Measurements from ENCODE around the gene SPEF1. TPM values are rescaled to one million over a fixed set of nuclear protein-coding genes. Genes with fewer than 3 reads are reported as not detected.

The SPEF1 gene
- total and polyA plus RNA-seq, 2 of the 13 experiments (the other 11 are each of a cell fraction or from before 2014, with no cell fraction given), result 0.11 to 0.27 TPM

DNA sequence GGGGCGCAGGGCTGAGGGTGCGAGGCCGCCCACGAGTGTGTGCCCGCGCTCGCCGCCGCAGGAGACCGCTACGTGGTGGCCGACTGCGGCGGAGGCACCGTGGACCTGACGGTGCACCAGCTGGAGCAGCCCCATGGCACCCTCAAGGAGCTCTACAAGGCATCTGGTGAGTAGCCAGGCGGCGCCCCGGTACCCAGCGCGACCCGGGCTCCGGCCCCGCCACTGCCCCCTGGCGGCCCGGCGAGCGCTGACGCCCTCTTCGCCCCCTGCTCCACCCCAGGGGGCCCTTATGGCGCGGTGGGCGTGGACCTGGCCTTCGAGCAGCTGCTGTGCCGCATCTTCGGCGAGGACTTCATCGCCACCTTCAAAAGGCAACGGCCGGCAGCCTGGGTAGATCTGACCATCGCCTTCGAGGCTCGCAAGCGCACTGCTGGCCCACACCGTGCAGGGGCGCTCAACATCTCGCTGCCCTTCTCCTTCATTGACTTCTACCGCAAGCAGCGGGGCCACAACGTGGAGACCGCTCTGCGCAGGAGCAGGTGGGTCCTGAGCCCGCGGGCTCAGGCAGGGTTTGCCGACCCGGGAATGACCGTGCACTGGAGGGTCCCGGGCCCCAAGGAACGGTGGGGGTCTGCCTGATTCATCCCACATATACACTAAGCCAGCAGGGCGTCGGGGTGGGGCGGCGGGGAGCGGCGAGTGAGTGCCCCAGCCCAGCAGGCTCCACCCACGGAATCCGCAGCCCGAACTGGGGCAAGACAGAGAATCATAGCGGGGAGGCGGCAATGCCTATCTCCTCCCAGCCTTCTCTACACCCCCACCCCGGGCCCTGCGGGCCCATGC, 31.3 kb downstream of the SPEF1 start (continued):
- TF ChIP-seq HNRNPK (IDR thresholded peaks at IDR 0.05; ENCODE audit: low read depth, low read length, poor library complexity, severe bottlenecking) (peak; percentile 52), SP1 (IDR thresholded peaks at IDR 0.05) (no peak), SP1 (CRISPR knock-in tag; IDR thresholded peaks at IDR 0.05) (peak; percentile 86), ZNF614 (CRISPR knock-in tag; IDR thresholded peaks at IDR 0.05; ENCODE audit: borderline replicate concordance) (peak; percentile 80; the same call in 1 of the 2 replicates), ZMYM2 (CRISPR knock-in tag; IDR thresholded peaks at IDR 0.05) (no peak), ZFYVE20 (CRISPR knock-in tag; IDR thresholded peaks at IDR 0.05; ENCODE audit: borderline replicate concordance, low read depth) (peak; percentile 72; the same call in 1 of the 2 replicates), ZNF773 (CRISPR knock-in tag; IDR thresholded peaks at IDR 0.05; ENCODE audit: borderline replicate concordance) (0 out of 2 replicates have a peak, but pooled peaks have one; percentile 37), SP5 (CRISPR knock-in tag; IDR thresholded peaks at IDR 0.05; ENCODE audit: borderline replicate concordance, low read depth) (peak; percentile 48; the same call in 1 of the 2 replicates), ZNF563 (CRISPR knock-in tag; IDR thresholded peaks at IDR 0.05) (peak; percentile 82; the same call in 1 of the 2 replicates), HOXA9 (CRISPR knock-in tag; IDR thresholded peaks at IDR 0.05; ENCODE audit: borderline replicate concordance) (no peak), HOXA5 (CRISPR knock-in tag; IDR thresholded peaks at IDR 0.05) (peak; percentile 69; the same call in 1 of the 2 replicates), ZNF546 (CRISPR knock-in tag; conservative IDR thresholded peaks at IDR 0.05) (0 out of 2 replicates have a peak, but pooled peaks have one; percentile 42), ZNF772 (CRISPR knock-in tag; IDR thresholded peaks at IDR 0.05) (peak; percentile 86; the same call in 1 of the 2 replicates), NFIB (CRISPR knock-in tag; IDR thresholded peaks at IDR 0.05; ENCODE audit: borderline replicate concordance) (peak; percentile 60; the same call in 1 of the 2 replicates)
- TF ChIP-seq, protein P1, sequence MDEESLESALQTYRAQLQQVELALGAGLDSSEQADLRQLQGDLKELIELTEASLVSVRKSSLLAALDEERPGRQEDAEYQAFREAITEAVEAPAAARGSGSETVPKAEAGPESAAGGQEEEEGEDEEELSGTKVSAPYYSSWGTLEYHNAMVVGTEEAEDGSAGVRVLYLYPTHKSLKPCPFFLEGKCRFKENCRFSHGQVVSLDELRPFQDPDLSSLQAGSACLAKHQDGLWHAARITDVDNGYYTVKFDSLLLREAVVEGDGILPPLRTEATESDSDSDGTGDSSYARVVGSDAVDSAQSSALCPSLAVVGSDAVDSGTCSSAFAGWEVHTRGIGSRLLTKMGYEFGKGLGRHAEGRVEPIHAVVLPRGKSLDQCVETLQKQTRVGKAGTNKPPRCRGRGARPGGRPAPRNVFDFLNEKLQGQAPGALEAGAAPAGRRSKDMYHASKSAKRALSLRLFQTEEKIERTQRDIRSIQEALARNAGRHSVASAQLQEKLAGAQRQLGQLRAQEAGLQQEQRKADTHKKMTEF (CRISPR knock-in tag; IDR thresholded peaks at IDR 0.05), result peak; percentile 84; the same call in 1 of the 2 replicates
- TF ChIP-seq, protein P2, sequence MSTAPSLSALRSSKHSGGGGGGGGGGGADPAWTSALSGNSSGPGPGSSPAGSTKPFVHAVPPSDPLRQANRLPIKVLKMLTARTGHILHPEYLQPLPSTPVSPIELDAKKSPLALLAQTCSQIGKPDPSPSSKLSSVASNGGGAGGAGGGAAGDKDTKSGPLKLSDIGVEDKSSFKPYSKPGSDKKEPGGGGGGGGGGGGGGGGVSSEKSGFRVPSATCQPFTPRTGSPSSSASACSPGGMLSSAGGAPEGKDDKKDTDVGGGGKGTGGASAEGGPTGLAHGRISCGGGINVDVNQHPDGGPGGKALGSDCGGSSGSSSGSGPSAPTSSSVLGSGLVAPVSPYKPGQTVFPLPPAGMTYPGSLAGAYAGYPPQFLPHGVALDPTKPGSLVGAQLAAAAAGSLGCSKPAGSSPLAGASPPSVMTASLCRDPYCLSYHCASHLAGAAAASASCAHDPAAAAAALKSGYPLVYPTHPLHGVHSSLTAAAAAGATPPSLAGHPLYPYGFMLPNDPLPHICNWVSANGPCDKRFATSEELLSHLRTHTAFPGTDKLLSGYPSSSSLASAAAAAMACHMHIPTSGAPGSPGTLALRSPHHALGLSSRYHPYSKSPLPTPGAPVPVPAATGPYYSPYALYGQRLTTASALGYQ (CRISPR knock-in tag; IDR thresholded peaks at IDR 0.05), result no peak; the same call in 1 of the 2 replicates
- TF ChIP-seq, protein P3, sequence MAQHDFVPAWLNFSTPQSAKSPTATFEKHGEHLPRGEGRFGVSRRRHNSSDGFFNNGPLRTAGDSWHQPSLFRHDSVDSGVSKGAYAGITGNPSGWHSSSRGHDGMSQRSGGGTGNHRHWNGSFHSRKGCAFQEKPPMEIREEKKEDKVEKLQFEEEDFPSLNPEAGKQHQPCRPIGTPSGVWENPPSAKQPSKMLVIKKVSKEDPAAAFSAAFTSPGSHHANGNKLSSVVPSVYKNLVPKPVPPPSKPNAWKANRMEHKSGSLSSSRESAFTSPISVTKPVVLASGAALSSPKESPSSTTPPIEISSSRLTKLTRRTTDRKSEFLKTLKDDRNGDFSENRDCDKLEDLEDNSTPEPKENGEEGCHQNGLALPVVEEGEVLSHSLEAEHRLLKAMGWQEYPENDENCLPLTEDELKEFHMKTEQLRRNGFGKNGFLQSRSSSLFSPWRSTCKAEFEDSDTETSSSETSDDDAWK (CRISPR knock-in tag; IDR thresholded peaks at IDR 0.05), result no peak
- TF ChIP-seq, protein P4, sequence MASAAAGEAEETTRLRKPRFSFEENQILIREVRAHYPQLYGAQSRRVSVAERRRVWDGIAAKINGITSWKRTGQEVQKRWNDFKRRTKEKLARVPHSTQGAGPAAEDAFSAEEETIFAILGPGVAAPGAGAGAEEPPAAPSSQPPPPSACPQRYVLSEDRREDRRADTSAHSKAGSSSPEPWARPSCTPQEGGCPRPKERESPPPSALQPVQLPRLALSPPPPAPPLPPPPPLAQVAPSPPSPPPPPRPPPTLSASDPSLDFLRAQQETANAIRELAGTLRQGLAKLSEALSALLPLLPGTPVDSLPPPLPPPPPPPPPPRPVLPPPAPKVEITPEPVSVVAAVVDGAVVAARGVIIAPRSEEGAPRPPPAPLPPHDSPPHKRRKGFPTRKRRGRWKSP (CRISPR knock-in tag; IDR thresholded peaks at IDR 0.05), result no peak
